Upper lobe of left lung (tissue), 6 donors: ENCODE measurements around the gene NOTCH4. TPM values are rescaled to one million over a fixed set of nuclear protein-coding genes. Genes with fewer than 3 reads are reported as not detected.

Experiments used
- ATAC-seq, 2 donors: fragments of 200-7000 bp; cut with Tn5 transposase; one replicate each; pipeline ENCODE4 v1.9.1; 2022; ENCODE audit warnings: mild to moderate bottlenecking in 2 of 2, moderate library complexity in 2 of 2; ENCODE audit not compliant: low FRiP score in 2 of 2
- DNase-seq, 2 donors: peaks; one replicate each; pipeline ENCODE4 v3.0.0-alpha.2; 2019 to 2020
- H3K27ac ChIP-seq, 4 donors: fragments of 200-600 bp; sonication (generic); one replicate each; pipeline ENCODE4 v1.5.1; 2016 to 2019
- H3K27me3 ChIP-seq, 4 donors: fragments of 200-600 bp; sonication (generic); one replicate each; pipeline ENCODE4 v1.5.1; 2017 to 2019
- H3K36me3 ChIP-seq, 4 donors: fragments of 200-600 bp; sonication (generic); one replicate each; pipeline ENCODE4 v1.5.1; 2016 to 2019
- H3K4me1 ChIP-seq, 4 donors: fragments of 200-600 bp; sonication (generic); one replicate each; pipeline ENCODE4 v1.5.1; 2018 to 2019
- H3K4me3 ChIP-seq, 4 donors: fragments of 200-600 bp; sonication (generic); one replicate each; pipeline ENCODE4 v1.5.1; 2017 to 2019; ENCODE audit warnings: mild to moderate bottlenecking in 2 of 4, moderate library complexity in 1 of 4
- H3K9me3 ChIP-seq, 4 donors: fragments of 200-600 bp; sonication (generic); one replicate each; pipeline ENCODE4 v1.5.1; 2018 to 2019
- CTCF ChIP-seq, 6 experiments: fragments of 450-650 bp in 4 of 6; fragments of 200-600 bp in 2 of 6; sonication (generic) in 2 of 6; IDR thresholded peaks; one replicate each; pipeline ENCODE4 v1.5.1; 2016 to 2019; ENCODE audit warnings: antibody characterized with exemption in 6 of 6
- EP300 ChIP-seq, 4 donors: sonication (generic); formaldehyde crosslinking; IDR thresholded peaks; one replicate each; pipeline ENCODE4 v1.5.1; 2017; ENCODE audit warnings: antibody characterized with exemption in 4 of 4, control low read depth in 2 of 4
- POLR2A ChIP-seq, 4 donors: fragments of 450-650 bp; IDR thresholded peaks; one replicate each; pipeline ENCODE4 v1.5.1; 2016 to 2017; ENCODE audit warnings: antibody characterized with exemption in 4 of 4, mild to moderate bottlenecking in 2 of 4
- POLR2AphosphoS5 ChIP-seq, 2 donors: sonication (generic); formaldehyde crosslinking; IDR thresholded peaks; one replicate each; pipeline ENCODE4 v1.5.1; 2017; ENCODE audit warnings: antibody characterized with exemption in 2 of 2
- WGBS, 2 donors: methylation state at CpG; one replicate each; pipeline ENCODE4 v1.1.5; 2017 to 2018; 5-methylcytosine and 5-hydroxymethylcytosine counted together
- total RNA-seq, 6 donors: library from RNA; depleted of rRNA in 4 of 6; stranded (reverse); fragments of >200 nt in 4 of 6; gene quantifications; one replicate each; pipeline versions ENCODE4 v1.1.0 to v1.2.1, GENCODE V29; 2016 to 2021
- donor health status: DM: no; HTN: no; CAD: no; lungs with moderate emphysema.
- donor health status: DM: no; HTN: yes; CAD: no; lungs with severe emphysema.

Gene NOTCH4
- total RNA-seq, 6 donors from 2014 or later, result 27.0 to 139 (median 65.1) TPM

GRCh38 chr6:32176476-32177182 lies 47.2 kb downstream of the NOTCH4 start:
- H3K36me3 ChIP-seq, result peaks cover 7 to 20% (median 13%) of the 10 kb centered on the region in 4 donors
- ATAC-seq (peak in 1 of 2 donors; percentile 0), DNase-seq (no peak)
- H3K4me3 ChIP-seq, result peak overlapping the region in 3 of 4 donors; percentile 80 to 86 (median 81)
- TF ChIP-seq EP300 (IDR thresholded peaks at IDR 0.05) (no peak), POLR2A (IDR thresholded peaks at IDR 0.05) (no peak), CTCF (IDR thresholded peaks at IDR 0.05) (no peak), POLR2AphosphoS5 (IDR thresholded peaks at IDR 0.05) (no peak)
- H3K4me1 ChIP-seq, result peaks cover 37 to 57% (median 46%) of the 10 kb centered on the region in 4 donors
- no peaks in the 10 kb centered on the region for H3K9me3 ChIP-seq
- no peaks in the 10 kb centered on the region for H3K27me3 ChIP-seq
- H3K27ac ChIP-seq, result peak overlapping the region; percentile 89 to 98 (median 96)
- WGBS, 2 donors, result 31 to 37% methylated on average over 5 of the region's 5 CpGs

GRCh38 chr6:32175711-32176475 lies 48.0 kb downstream of the NOTCH4 start, which contains the start of gene AGPAT1:
AGPAT1 (minus strand) TSS chr6:32176084; CDS start chr6:32171496, 4,588 bp downstream.
- H3K4me1 ChIP-seq, result peaks cover 37 to 56% (median 45%) of the 10 kb centered on the region in 4 donors
- 1 to 2% methylated on average over 14 to 27 of the region's 27 CpGs for WGBS, 2 donors
- ATAC-seq, result peak; percentile 85 to 86

GRCh38 chr6:32175322-32175710 lies 48.6 kb downstream of the NOTCH4 start:
- no peak for ATAC-seq
- H3K4me1 ChIP-seq, result peaks cover 37 to 53% (median 44%) of the 10 kb centered on the region in 4 donors

More at GRCh38 chr6:32175711-32176475, 48.0 kb downstream of the NOTCH4 start, which contains the start of gene AGPAT1:
- Histone ChIP-seq H3K4me3 (peak within 1 kb of the TSS; percentile 80 to 87 (median 84)), H3K27ac (peak within 1 kb of the TSS; percentile 89 to 98 (median 96)), H3K9me3 (no peaks in the 10 kb centered on the region), H3K36me3 (peaks cover 3 to 18% (median 11%) of the 10 kb centered on the region in 4 donors), H3K27me3 (no peaks in the 10 kb centered on the region)
- peak; percentile 93 to 97 for DNase-seq
- TF ChIP-seq CTCF (IDR thresholded peaks at IDR 0.05) (no peak), POLR2A (IDR thresholded peaks at IDR 0.05) (peak in 2 of 4 donors; percentile 64 to 76), EP300 (IDR thresholded peaks at IDR 0.05) (no peak), POLR2AphosphoS5 (IDR thresholded peaks at IDR 0.05) (peak; percentile 85 to 92)

GRCh38 chr6:32174416-32174815 lies 49.5 kb downstream of the NOTCH4 start:
- H3K36me3 ChIP-seq, result peaks cover 0 to 20% (median 18%) of the 10 kb centered on the region in 4 donors
- no peaks in the 10 kb centered on the region for H3K27me3 ChIP-seq
- WGBS, 2 donors, result 79 to 84% methylated on average over 1 of the region's 1 CpG
- no peaks in the 10 kb centered on the region for H3K9me3 ChIP-seq
- H3K4me3 ChIP-seq, result peak overlapping the region in 1 of 4 donors; percentile 80
- H3K27ac ChIP-seq, result no peak overlapping the region
- no peak for TF ChIP-seq EP300 (IDR thresholded peaks at IDR 0.05)
- TF ChIP-seq POLR2A (IDR thresholded peaks at IDR 0.05), result no peak
- TF ChIP-seq CTCF (IDR thresholded peaks at IDR 0.05), result no peak
- no peak for TF ChIP-seq POLR2AphosphoS5 (IDR thresholded peaks at IDR 0.05)
- H3K4me1 ChIP-seq, result peaks cover 29 to 46% (median 37%) of the 10 kb centered on the region in 4 donors
- no peak for DNase-seq
- ATAC-seq, result no peak

More at GRCh38 chr6:32175322-32175710, 48.6 kb downstream of the NOTCH4 start:
- TF ChIP-seq EP300 (IDR thresholded peaks at IDR 0.05) (no peak), POLR2A (IDR thresholded peaks at IDR 0.05) (no peak), POLR2AphosphoS5 (IDR thresholded peaks at IDR 0.05) (no peak), CTCF (IDR thresholded peaks at IDR 0.05) (no peak)
- 8 to 20% methylated on average over 2 of the region's 2 CpGs for WGBS, 2 donors
- H3K27ac ChIP-seq, result peak overlapping the region; percentile 89 to 98 (median 96)
- peaks cover 0 to 19% (median 11%) of the 10 kb centered on the region in 4 donors for H3K36me3 ChIP-seq
- H3K4me3 ChIP-seq, result peak overlapping the region; percentile 80 to 87 (median 84)
- H3K9me3 ChIP-seq, result no peaks in the 10 kb centered on the region
- no peak for DNase-seq
- H3K27me3 ChIP-seq, result no peaks in the 10 kb centered on the region
